Effector memory CD8-positive, alpha-beta T cell (primary cell): ENCODE results near the gene NANOG.
A peak's percentile ranks its signal among the peaks of the same experiment; 100 is the strongest.
"Not testable (repeated sequence)": the region's sequence is repeated elsewhere in the genome, so short reads cannot be mapped to it uniquely, and the experiment has no call there.

Experiments
- ATAC-seq: fragments of 150-1000 bp; cut with Tn5 transposase; replicated peaks from 2 replicates; pipeline ENCODE4 v1.10.0; 2021; ENCODE audit warnings: mild to moderate bottlenecking, moderate library complexity
- DNase-seq, 3 experiments: peaks; one replicate each; pipeline ENCODE4 v3.0.0; 2021
- H3K27ac Mint-ChIP-seq, 2 donors: one replicate each; pipeline ENCODE4 v1.8.0; 2022; ENCODE audit warnings: mild to moderate bottlenecking in 2 of 2, mixed read lengths in 2 of 2, moderate library complexity in 2 of 2
- H3K27me3 Mint-ChIP-seq, 2 donors: one replicate each; pipeline ENCODE4 v1.8.0; 2022; ENCODE audit warnings: mixed read lengths in 2 of 2
- H3K36me3 Mint-ChIP-seq: one replicate; pipeline ENCODE4 v1.8.0; 2022; ENCODE audit warnings: mild to moderate bottlenecking, moderate library complexity, mixed read lengths; ENCODE audit not compliant: insufficient read depth
- H3K4me1 Mint-ChIP-seq, 2 donors: one replicate each; pipeline ENCODE4 v1.8.0; 2022; ENCODE audit warnings: low read depth in 2 of 2, mixed read lengths in 2 of 2
- H3K4me3 Mint-ChIP-seq, 2 donors: one replicate each; pipeline ENCODE4 v1.8.0; 2022; ENCODE audit warnings: mild to moderate bottlenecking in 2 of 2, mixed read lengths in 2 of 2, moderate library complexity in 2 of 2
- H3K9me3 Mint-ChIP-seq, 2 donors: one replicate each; pipeline ENCODE4 v1.8.0; 2022; ENCODE audit warnings: mixed read lengths in 2 of 2

The NANOG gene

GRCh38 chr12:7832059-7832696 is 43.0 kb downstream of the NANOG start:
- peak overlapping the region in 1 of 2 donors; percentile 52 for H3K27ac Mint-ChIP-seq
- DNase-seq (peak in 2 of 3 experiments; percentile 6 to 8), ATAC-seq (peak; percentile 69)
- no peaks in the 10 kb centered on the region for H3K4me1 Mint-ChIP-seq
- no peaks in the 10 kb centered on the region for H3K9me3 Mint-ChIP-seq
- peaks cover 5% of the 10 kb centered on the region for H3K36me3 Mint-ChIP-seq
- no peak overlapping the region for H3K4me3 Mint-ChIP-seq
- peaks cover 6 to 11% of the 10 kb centered on the region in 2 donors for H3K27me3 Mint-ChIP-seq

GRCh38 chr12:7833201-7833600 is 44.0 kb downstream of the NANOG start:
- not testable (repeated sequence) for DNase-seq, H3K9me3 Mint-ChIP-seq, ATAC-seq, H3K4me1 Mint-ChIP-seq, H3K27ac Mint-ChIP-seq, H3K4me3 Mint-ChIP-seq, H3K36me3 Mint-ChIP-seq
- H3K27me3 Mint-ChIP-seq, result peaks cover 6 to 14% of the 10 kb centered on the region in 2 donors

DNA sequence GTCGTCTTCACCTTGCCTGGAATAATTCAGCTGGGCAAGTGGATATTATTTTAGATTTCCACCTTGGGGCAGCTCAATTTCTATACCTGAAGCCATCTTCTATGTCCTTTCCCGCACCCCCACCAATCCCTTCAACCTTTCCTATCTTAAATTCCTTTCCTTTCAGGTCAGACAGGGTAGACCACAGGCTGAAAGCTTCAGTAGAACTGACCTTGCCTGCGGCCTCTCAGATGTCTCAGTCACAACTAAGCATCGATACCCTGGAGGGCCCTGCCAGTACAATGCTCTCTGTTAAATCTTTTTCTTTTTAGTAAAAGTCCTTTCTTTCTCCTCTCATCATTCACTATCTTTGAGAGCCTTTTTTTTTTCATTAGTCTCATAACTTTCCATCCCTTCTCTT is 44.6 kb downstream of the NANOG start:
- ATAC-seq (no peak), DNase-seq (no peak)
- Mint-ChIP-seq H3K27ac (no peak overlapping the region), H3K36me3 (no peaks in the 10 kb centered on the region), H3K27me3 (peaks cover 6 to 17% of the 10 kb centered on the region in 2 donors), H3K4me3 (no peak overlapping the region), H3K9me3 (no peaks in the 10 kb centered on the region), H3K4me1 (no peaks in the 10 kb centered on the region)

DNA sequence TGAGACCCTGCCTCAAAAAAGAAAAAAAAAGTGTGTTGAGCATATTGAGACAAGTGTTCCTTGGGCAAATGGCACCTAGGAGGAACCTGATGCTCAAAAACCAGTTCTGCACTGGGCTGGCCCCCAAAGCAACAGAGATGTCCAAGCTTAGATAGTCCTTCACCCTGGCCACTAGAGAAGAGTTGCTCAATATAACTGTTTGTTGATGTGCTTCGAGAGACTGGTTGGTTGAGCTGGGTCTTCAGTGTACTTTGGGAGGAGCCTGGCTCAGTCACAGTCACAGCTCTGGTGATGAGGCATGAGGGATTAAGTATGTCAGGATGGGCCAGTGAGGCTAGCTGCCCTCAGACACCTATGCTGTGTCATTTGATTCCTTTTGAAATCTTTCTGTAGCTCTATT is 45.5 kb downstream of the NANOG start:
- Mint-ChIP-seq H3K36me3 (no peaks in the 10 kb centered on the region), H3K27me3 (peaks cover 6 to 17% of the 10 kb centered on the region in 2 donors), H3K27ac (no peak overlapping the region), H3K9me3 (no peaks in the 10 kb centered on the region), H3K4me1 (no peaks in the 10 kb centered on the region), H3K4me3 (no peak overlapping the region)
- DNase-seq, result no peak
- no peak for ATAC-seq

DNA sequence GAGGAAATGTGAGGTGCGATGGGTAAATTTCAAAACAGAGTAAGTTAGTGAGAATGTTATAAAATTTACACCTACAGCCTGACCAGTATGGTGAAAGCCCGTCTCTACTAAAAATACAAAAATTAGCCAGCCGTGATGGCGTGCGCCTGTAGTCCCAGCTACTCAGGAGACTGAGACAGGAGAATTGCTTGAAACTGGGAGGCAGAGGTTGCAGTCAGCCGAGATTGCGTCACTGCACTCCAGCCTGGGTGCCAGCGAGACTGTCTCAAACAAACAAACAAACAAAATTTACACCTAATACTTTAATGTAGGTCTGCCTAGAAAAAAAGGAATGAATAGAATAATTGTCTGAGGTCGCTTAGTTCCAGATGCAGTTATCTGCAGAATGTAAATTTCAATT is 45.9 kb downstream of the NANOG start:
- no peak for ATAC-seq
- peaks cover 6 to 17% of the 10 kb centered on the region in 2 donors for H3K27me3 Mint-ChIP-seq
- H3K4me1 Mint-ChIP-seq, result no peaks in the 10 kb centered on the region
- H3K27ac Mint-ChIP-seq, result no peak overlapping the region
- no peak for DNase-seq
- no peaks in the 10 kb centered on the region for H3K9me3 Mint-ChIP-seq
- no peak overlapping the region for H3K4me3 Mint-ChIP-seq
- no peaks in the 10 kb centered on the region for H3K36me3 Mint-ChIP-seq

DNA sequence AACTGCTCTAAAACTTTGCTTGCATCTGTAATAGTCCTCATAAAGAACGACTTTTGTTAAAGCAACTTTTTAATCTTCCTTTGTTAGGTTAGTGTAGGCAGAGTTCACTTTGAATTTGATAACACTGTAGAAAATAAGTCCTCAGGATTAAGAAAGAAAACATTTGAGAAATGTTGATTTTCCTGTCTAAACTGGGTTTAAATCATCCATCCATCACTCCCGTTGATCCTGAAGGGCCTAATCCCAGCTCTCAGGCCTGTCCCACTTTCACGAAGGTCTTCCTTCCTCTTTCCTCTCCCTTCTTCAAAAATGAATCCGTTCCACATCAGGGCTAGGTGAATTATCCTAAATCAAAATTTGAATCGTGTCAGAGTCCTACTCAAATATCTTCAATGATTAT is 46.6 kb downstream of the NANOG start:
- Mint-ChIP-seq H3K27ac (no peak overlapping the region), H3K27me3 (peaks cover 6 to 17% of the 10 kb centered on the region in 2 donors), H3K4me3 (no peak overlapping the region), H3K36me3 (no peaks in the 10 kb centered on the region), H3K4me1 (no peaks in the 10 kb centered on the region), H3K9me3 (no peaks in the 10 kb centered on the region)
- DNase-seq, result no peak
- ATAC-seq, result no peak

DNA sequence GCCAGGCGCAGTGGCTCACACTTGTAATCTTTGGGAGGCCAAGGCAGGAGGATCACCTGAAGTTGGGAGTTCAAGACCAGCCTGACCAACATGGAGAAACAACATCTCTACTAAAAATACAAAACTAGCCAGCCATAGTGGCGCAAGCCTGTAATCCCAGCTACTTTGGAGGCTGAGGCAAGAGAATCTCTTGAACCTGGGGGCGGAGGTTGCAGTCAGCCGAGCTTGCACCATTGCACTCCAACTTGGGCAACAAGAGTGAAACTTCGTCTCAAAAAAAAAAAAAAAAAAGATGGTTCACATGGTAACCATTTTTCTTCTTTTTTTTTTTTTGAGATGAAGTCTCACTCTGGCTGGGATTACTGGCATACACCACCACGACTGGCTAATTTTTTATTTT is 48.2 kb downstream of the NANOG start:
- Mint-ChIP-seq H3K27me3 (peaks cover 5 to 26% of the 10 kb centered on the region in 2 donors), H3K27ac (no peak overlapping the region), H3K36me3 (no peaks in the 10 kb centered on the region), H3K4me1 (no peaks in the 10 kb centered on the region), H3K4me3 (no peak overlapping the region), H3K9me3 (no peaks in the 10 kb centered on the region)
- DNase-seq (no peak), ATAC-seq (no peak)

- H3K27ac Mint-ChIP-seq, H3K36me3 Mint-ChIP-seq, H3K9me3 Mint-ChIP-seq, H3K4me3 Mint-ChIP-seq, ATAC-seq, DNase-seq, H3K4me1 Mint-ChIP-seq: not testable (repeated sequence)
- peaks cover 13 to 27% of the 10 kb centered on the region in 2 donors for H3K27me3 Mint-ChIP-seq
Measured at GRCh38 chr12:7839226-7839625, 50.0 kb downstream of the NANOG start.

DNA sequence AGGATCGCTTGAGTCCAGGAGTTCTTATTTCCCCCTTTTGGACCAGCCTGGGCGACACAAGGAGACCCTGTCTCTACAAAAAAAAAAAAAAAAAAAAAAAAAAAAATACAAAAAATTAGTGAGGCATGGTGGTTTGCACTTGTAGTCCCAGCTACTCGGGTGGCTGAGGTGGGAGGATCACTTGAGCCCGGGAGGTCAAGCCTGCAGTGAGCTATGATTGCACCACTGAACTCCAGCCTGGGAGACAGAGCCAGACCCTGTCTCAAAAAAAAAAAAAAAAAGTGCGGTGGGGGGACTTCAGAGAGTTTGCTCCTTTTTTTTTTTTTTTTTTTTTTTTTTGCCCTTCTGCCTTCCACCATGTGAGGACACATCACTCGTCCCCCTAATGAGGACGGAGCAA is 50.6 kb downstream of the NANOG start:
- H3K36me3 Mint-ChIP-seq, H3K27ac Mint-ChIP-seq, H3K9me3 Mint-ChIP-seq, ATAC-seq, H3K4me3 Mint-ChIP-seq, DNase-seq, H3K4me1 Mint-ChIP-seq: not testable (repeated sequence)
- H3K27me3 Mint-ChIP-seq, result peaks cover 15 to 30% of the 10 kb centered on the region in 2 donors

DNA sequence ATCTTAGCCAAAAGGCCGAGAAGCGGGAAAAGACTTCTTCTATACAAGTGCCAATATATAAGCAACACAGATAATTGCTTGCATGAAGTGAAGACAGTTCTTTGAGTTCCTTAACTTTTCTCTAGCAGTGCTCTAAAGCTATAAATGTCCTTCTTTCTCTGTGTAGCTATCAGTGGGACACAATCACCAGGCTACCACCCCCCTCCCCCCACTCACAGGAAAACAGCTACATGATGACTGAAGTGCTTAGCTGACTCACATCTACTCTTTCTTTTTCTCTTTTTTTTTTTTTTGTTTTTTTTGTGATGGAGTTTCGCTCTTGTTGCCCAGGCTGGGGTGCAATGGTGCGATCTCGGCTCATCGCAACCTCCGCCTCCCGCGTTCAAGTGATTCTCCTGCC is 53.2 kb downstream of the NANOG start:
- H3K27ac Mint-ChIP-seq, H3K9me3 Mint-ChIP-seq, DNase-seq, H3K36me3 Mint-ChIP-seq, H3K4me1 Mint-ChIP-seq, H3K4me3 Mint-ChIP-seq: not testable (repeated sequence)
- peak; percentile 39 for ATAC-seq
- H3K27me3 Mint-ChIP-seq, result peaks cover 20 to 33% of the 10 kb centered on the region in 2 donors

DNA sequence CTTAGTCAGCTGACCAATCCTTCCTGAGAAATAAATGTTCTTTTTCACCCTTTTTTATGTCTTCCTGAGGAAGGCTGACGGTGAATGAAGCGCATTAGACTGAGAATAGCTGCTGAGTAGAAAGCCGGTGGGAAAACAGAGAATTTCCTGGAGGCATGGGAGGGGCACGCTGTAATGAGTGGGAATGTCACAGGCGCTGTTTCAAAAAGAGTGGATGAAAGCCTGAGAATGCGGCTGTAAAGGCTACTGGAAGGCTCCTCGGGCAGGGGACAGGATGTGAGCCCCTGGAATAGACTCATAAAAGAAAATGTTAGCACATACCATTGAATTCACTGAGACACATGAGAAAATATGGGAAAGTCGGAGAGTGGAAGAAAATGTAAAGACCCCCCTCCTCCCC is 53.9 kb downstream of the NANOG start:
- ATAC-seq, result peak; percentile 19
- H3K27ac Mint-ChIP-seq, DNase-seq, H3K9me3 Mint-ChIP-seq, H3K4me1 Mint-ChIP-seq, H3K36me3 Mint-ChIP-seq: not testable (repeated sequence)
- peak overlapping the region in 1 of 2 donors; percentile 31 for H3K4me3 Mint-ChIP-seq
- H3K27me3 Mint-ChIP-seq, result peaks cover 27 to 37% of the 10 kb centered on the region in 2 donors

- not testable (repeated sequence) for H3K36me3 Mint-ChIP-seq, DNase-seq, H3K4me1 Mint-ChIP-seq, H3K9me3 Mint-ChIP-seq, H3K27ac Mint-ChIP-seq, H3K4me3 Mint-ChIP-seq
- ATAC-seq, result peak; percentile 93
- peaks cover 31 to 35% of the 10 kb centered on the region in 2 donors for H3K27me3 Mint-ChIP-seq
Measured at GRCh38 chr12:7843583-7843982, 54.4 kb downstream of the NANOG start.

GRCh38 chr12:7844116-7844515 is 54.9 kb downstream of the NANOG start:
- Mint-ChIP-seq H3K9me3 (no peaks in the 10 kb centered on the region), H3K27ac (no peak overlapping the region), H3K27me3 (peaks cover 33 to 41% of the 10 kb centered on the region in 2 donors), H3K4me3 (no peak overlapping the region), H3K36me3 (no peaks in the 10 kb centered on the region), H3K4me1 (peaks cover 3 to 4% of the 10 kb centered on the region in 2 donors)
- DNase-seq (no peak), ATAC-seq (no peak)

GRCh38 chr12:7847226-7848097 is 58.3 kb downstream of the NANOG start:
- H3K4me1 Mint-ChIP-seq, DNase-seq, H3K9me3 Mint-ChIP-seq, H3K4me3 Mint-ChIP-seq, H3K36me3 Mint-ChIP-seq: not testable (repeated sequence)
- Mint-ChIP-seq H3K27ac (peak overlapping the region in 1 of 2 donors; percentile 45), H3K27me3 (peaks cover 47 to 52% of the 10 kb centered on the region in 2 donors)
- peak; percentile 42 for ATAC-seq
